Hippocampal formation (tissue), 2 donors: Measurements from ENCODE around the gene UHRF2.
"Not testable (repeated sequence)": the region's sequence is repeated elsewhere in the genome, so short reads cannot be mapped to it uniquely, and the experiment has no call there.

Experiments
- DNase-seq, 2 donors: peaks; one replicate each; lab custom pipeline; 2025; lab: John Stamatoyannopoulos, UW

UHRF2 gene

DNA sequence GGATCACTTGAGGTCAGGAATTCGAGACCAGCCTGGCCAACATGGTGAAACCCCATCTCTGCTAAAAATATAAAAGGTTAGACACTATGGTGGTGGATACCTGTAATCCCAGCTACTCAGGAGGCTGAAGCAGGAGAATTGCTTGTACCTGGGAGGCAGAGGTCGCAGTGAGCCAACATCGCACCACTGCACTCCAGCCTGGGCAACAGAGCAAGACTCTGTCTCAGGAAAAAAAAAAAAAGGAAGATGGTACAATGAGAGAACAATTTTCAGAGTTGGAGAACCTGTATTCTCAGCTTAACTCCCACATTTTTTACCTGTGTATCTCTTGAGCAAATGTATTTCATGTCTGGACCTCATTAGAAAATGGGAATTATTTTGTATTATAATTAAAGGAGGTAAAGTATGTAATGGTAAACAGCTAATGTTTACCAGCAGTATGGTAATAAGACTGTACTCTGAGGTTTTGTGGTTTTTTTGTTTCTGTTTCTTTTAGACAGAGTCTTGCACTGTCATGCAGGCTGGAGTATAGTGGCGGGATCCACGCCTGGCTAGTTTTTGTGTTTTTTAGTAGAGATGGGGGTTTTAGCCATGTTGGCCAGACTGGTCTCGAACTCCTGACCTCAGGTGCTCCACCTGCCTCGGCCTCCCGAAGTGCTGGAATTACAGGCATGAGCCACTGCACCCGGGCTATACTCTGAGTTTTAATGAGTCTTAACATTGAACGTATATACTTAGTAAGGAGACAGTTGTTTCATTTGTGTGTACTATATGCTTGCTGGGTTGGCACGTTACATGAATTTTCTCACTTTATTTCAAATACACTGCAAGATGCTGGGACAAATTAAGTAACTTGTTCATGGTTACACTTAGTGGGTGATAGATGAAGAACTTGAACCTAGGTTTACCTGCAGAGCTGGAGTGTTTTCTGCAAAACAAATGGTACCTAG, 16.2 kb downstream of the UHRF2 start:
- no peak for DNase-seq

DNA sequence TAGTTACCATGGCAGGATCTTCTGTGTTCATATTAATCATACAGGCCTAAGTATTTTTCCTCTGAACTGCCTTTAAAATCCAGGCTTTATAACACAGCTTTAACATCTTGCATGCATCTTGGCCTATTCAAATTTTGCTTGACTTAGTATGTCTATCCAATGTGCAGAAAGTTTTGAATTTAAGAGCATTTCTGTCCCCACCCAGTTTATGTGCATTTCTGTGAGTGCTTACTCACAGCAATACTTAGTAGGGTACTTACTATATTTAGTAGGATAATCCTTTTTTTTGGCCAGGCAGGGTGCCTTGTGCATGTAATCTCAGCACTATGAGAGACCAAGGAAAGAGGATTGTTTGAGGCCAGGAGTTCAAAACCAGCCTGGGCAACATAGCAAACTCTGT, 18.0 kb downstream of the UHRF2 start:
- DNase-seq = no peak

DNA sequence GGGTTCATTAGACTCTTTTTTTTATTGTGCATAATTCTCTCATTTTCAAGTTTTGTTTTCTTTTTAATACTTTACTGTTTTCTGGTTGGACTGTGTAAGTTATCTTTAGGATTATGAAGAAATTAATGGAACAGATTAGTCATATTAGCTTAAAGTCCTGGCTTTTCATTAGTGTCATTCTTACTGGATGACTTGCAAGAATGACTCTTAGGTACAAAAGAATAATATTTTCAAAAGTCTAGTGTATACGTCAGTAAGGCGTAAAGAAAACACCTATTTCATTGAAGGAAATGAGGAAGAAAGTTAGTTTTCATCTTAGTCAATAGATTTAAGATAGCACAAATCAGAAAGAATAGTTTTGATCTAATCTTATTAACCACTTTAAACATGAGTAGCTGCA, 20.4 kb downstream of the UHRF2 start:
- DNase-seq = no peak

- DNase-seq = no peak
Measured at GRCh38 chr9:6439051-6439703, 26.2 kb downstream of the UHRF2 start.

DNA sequence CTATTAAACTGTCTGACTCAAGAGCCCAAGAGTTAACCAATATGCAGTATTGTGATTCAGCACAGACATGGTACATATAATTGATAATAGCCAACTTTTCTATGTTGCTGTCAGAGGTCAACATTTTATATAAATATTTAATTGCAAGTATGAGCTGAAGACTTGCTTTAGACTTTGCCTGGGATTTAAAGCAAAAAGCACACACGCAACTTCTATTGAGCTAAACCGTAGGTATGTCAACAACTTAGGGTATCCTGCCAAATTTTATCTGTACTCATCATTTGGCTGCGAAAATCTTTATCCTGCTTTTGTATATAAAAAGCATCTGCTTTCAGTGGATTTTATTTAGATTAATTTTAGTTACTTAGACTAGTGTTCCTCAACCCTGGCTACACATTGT, 27.4 kb downstream of the UHRF2 start:
- DNase-seq = no peak

DNA sequence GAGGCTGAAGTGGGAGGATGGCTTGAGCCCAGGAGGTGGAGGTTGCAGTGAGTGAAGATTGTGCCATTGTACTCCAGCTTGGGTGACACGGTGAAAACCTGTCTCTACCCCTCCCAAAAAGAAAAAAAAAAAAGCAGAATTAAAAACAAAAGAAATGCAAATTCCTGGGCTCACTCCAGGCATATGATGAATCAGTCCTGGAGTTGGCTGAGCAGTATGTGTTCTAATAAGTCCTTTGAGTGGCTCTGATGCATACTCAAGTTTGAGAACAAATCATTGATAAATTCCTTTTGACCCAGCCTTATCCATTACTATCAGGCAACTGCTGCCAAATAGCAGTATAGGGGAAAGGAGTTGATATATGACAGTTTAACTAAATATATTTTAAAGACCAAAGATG, 28.3 kb downstream of the UHRF2 start:
- no peak for DNase-seq

GRCh38 chr9:6443661-6444060, 30.7 kb downstream of the UHRF2 start:
- DNase-seq = no peak

- no peak for DNase-seq
Measured at GRCh38 chr9:6444128-6444527, 31.1 kb downstream of the UHRF2 start.

DNA sequence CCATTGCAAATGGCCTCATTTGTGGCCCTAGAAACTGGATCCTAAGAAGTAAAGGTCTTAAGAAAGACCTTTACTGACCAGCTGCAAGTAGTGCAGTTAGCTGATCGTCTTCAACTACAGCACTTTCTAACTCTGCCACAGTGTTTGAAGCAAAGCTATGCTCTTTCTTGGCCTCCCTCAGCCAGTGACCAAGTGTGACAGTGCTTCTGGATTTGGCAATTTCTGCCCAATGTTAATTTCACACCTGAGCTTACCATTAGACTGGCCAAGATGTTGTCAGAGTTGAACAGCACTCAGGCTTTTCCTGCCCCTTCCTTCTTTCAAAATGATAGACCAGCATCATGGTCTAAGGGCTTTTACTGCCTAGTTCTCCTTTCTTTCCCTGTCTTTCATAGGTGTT, 36.1 kb downstream of the UHRF2 start:
- no peak for DNase-seq

GRCh38 chr9:6449645-6450044, 36.6 kb downstream of the UHRF2 start:
- no peak for DNase-seq

GRCh38 chr9:6450641-6451375, 37.8 kb downstream of the UHRF2 start:
- DNase-seq = no peak

DNA sequence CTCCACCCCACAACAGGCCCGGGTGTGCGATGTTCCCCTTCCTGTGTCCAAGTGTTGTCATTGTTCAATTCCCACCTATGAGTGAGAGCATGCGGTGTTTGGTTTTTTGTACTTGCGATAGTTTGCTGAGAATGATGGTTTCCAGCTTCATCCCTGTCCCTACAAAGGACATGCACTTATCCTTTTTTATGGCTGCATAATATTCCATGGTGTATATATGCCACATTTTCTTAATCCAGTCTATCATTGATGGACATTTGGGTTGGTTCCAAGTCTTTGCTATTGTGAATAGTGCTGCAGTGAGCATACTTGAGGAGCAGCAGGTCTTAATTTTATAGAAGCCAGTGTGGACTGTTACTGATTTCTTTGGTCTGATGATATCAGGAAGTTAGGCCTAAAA, 42.3 kb downstream of the UHRF2 start:
- not testable (repeated sequence) for DNase-seq

GRCh38 chr9:6458704-6459103, 45.7 kb downstream of the UHRF2 start:
- not testable (repeated sequence) for DNase-seq

DNA sequence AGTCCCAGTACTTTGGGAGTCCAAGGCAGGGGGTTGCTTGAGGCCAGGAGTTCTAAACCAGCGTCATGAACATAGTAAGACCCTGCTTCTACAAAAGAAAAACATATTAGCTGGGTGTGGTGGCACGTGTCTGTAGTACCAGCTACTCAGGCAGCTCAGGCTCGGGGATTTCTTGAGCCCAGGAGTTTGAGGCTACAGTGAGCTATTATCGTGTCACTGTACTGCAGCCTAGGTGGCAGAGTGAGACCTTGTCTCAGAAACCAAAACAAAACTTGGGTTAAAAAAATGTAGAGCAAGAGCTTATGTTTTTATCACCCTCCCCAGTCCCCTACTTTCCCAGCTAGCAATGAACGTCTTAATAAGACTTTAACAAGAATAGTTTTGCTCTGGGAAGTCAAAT, 46.7 kb downstream of the UHRF2 start:
- no peak for DNase-seq

DNA sequence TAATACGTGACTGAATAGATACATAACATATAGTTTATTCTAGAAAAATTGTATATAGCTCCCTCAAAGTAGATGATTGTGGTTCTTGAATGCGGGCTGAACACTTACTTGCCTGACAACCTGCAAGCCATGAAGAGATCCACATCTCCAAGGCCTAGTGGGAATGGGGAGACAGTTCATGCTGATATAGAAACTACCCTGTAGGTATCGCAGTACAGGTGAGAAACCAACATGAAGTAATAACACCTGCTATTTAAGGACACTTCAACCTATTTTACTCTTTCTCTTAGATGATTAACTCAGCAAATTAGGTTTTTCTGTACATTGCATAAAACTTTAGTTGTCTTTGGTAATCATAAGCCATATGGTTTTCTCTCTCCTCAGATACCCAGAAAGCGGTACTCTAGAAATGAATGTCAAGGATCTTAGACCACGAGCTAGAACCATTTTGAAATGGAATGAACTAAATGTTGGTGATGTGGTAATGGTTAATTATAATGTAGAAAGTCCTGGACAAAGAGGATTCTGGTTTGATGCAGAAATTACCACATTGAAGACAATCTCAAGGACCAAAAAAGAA, 47.3 kb downstream of the UHRF2 start:
- DNase-seq = no peak

DNA sequence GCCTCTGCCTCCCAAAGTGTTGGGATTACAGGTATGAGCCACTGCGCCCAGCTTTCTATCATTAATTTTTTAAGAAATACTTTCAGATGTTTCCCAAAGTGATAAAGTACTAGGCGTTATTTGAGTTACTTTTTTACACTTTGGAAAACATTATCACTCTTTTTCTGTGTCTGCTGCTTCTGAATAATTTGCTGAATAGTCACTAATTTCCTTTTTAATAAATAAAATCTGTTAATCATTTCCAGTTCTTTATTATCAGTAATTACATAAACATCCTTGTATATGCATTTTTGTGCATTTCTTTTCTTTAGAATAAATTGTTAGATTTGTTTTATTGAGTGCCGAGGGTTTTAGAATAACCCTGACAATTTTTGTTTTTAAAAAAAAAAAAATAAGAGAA, 48.6 kb downstream of the UHRF2 start:
- no peak for DNase-seq

GRCh38 chr9:6467006-6467625, 54.1 kb downstream of the UHRF2 start:
- no peak for DNase-seq

DNA sequence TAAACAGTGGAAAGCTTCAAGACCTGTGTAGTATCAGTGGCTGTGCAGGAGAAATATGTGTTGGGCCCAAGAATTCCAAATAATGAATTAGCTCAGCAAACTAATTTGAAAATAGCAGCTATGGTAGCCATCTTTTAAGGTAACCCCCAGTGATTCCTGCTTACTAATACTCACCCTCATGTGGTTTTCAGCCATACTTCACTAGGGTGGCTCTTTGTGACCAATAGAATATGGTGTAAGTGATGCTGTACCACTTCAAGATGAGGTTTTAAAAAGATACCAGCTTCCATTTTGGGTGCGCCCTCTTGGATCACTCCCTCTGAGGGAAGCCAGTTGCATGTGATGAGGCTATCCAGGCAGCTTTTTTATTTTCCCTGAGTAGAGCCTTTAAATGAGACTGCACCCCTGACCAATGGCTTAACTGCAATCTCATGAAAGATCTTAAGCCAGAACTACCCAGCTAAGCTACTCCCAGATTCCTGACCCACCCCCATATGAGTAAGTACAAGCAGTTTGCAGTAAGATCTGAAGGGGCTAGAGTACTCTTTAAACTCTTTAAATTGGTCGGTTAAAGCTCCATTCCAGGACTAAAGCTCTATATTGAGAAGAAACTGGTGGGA, 58.3 kb downstream of the UHRF2 start:
- DNase-seq = no peak

DNA sequence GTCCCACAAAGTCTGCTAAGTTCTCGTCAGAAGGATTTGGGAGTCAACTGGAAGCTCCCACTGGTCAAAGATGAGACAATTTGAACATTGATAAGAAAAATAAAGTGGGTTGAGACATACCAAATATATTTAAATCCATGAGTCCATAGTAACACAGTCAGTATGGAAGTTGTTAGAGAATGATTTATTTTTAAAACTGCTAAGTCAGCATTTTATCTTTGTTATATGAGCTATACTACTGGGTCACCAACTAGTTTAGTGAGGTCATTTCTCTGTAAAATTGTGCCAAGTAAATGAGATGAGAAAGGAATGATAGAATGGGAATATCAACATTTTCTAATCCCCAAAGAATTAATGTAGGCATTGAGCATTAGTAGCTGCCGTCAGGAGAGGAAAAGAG, 60.2 kb downstream of the UHRF2 start:
- no peak for DNase-seq

DNA sequence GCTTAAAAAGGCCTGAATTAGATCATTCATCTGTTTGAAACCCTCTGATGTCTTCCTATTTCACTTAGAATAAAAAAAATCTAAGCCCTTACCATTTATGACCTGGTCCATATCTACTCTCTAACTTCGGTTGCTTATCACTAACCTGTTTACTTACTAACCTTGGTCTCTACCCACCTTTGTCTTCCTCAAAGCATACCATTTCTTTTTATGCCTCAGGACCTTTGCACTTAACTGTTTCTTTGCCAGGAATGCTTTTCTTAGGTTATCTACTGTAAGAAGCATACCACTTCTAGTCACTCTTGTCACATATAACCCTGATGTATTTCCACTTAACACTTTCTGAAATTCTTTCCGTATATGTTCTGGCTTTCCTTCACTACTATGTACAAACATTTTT, 67.0 kb downstream of the UHRF2 start:
- no peak for DNase-seq

DNA sequence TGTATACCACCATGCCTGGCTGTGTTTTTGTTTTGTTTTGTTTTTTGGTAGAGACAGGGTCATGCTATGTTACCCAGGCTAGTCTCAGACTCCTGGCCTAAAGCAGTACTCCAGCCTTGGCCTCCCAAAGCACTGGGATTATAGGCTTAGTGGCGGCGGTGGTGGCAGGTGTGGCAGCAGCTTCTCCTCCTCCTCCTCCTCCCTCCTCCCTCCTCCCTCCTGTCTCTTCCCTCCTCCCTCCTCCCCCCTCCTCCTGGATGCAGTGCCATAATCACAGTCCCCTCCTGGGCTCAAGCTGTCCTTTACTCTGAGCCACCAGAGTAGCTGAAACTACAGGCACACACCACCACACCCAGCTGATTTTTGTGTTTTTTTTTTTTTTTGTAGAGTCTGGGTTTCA, 71.2 kb downstream of the UHRF2 start:
- DNase-seq = no peak
